Skin of body (tissue), 2 donors: ENCODE results near the gene FGF14. TPM values are rescaled to one million over a fixed set of nuclear protein-coding genes. Genes with fewer than 3 reads are reported as not detected.

ENCODE experiments used
- DNase-seq: peaks from one replicate; lab custom pipeline; 2025; lab: John Stamatoyannopoulos, UW
- total RNA-seq: library from RNA; depleted of rRNA; stranded (reverse); fragments of >200 nt; gene quantifications from one replicate; pipeline ENCODE4 v1.2.3, GENCODE V29; 2014

The FGF14 gene
- total RNA-seq, 1 donor from 2014 or later, result 1.6 TPM

DNA sequence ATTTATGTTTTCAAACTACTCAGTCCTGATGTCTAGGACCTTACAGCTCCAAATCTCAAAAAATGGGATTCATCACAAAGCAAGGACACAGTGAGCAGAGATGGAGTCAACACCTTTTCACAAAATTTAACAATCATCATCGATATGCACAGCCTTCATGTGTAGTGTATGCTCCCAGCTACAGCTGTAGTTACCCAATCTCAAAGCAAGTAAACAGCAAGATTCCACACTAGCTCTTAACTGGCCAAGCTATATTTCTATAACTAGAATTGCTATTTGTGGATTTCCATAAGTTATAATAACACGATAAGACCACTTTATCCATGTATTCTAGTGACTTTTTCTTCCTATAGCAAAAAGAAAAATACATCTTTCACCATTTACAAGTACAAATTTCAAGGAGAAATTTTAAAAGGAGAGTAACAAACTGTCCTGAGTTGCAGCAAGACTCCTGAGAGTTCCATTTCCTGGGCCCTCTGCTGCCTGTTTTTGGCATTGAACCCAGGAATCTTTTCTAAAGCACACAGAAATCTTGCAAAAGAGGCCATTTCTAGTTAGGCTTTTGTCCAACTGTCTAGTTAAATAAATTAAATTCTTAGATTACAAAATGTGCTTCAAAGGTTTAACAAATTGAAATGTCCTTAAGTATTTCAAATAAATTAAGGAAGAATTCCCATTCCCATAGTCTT, 460.6 kb downstream of the FGF14 start:
- DNase-seq, result no peak

DNA sequence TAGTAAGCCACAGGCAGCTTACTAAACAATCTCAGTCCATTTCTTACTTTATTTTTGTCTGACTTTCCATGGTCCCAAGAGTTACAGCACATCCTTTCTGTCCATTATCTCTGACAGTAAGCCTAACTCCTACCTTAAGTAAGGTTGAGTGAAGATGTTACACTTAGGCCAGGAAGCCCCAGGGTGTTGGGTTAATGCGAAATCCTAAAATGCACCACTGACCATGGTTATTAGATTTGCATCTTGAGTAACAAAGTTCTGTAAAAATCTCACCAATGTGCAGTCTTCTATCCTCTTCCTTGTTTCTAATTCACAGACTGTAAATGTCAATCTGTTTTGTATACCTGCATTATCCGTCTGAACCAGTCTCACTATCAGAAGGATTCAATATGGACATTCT, 462.5 kb downstream of the FGF14 start:
- DNase-seq, result no peak

DNA sequence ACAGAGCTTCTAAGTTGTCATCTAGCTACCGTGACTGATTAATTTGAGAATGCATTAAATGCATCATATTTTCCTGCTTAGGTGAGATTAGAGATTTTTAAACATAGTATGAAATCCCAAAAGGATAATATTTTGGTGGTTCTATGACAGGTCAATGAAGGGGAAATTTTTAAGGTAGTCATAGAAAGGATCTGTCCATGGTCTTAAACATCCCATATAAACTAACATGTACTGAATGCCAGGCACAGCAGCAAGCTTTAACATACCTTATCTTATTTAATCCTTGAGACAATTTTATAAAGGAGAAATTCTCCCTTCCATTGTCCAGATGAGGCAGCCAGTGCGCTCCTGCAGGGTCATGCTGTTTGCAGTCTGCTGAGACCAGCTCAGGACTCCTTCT, 466.0 kb downstream of the FGF14 start:
- no peak for DNase-seq

DNA sequence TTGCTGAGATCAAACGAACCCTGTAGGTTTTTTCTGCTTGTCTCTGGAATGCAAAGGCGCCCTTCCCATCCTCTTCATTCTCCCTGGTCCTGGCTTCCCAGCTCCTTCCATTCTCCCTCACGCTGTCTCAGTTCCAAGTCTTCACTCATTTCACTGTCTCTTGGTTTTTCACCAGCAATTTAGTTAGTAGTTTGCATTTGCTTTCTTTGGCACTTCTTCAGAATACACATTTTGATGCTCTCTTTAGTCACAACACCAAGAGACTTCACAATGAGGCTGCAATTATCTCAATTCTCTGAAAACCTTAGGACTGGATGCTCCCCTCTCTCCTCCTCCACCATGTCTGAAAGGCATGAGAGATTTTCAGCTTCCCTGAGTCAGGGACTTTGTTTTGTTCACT, 470.7 kb downstream of the FGF14 start:
- DNase-seq, result no peak

DNA sequence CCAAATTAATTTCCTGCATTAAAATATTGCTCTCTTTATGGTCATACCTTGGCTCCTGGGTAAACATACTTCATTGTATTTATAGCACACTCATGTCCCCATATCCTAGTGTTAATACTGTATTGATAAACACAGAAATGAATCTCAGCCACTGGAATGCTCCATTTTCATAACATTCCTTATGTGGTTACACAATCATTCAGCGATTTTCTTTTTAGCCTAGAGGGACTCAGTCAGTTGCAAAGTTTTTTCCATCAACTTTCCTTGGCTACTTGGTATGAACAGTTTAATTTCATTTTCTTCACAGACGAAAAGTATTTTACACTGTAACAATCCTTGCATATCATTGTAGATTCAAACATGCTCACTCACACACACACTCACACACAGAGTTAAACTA, 471.5 kb downstream of the FGF14 start:
- no peak for DNase-seq

DNA sequence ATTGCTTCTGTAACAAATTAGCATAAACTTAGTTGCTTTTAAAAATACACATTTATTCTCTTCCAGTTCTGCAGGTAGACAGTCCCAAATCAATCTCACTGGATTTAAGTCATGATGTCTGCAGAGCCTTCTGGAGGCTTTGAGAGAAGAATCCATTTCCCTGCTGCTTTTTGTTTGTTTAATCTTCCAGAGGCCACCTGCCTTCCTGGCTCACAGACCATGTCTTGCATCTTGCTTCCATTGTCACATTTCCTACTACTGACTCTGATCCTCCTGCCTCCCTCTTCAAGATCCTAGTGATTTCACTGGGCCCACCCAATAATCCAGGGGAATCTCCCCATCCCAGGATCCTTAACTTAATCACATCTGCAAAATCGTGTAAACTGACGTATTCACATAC, 476.1 kb downstream of the FGF14 start:
- DNase-seq, result no peak

DNA sequence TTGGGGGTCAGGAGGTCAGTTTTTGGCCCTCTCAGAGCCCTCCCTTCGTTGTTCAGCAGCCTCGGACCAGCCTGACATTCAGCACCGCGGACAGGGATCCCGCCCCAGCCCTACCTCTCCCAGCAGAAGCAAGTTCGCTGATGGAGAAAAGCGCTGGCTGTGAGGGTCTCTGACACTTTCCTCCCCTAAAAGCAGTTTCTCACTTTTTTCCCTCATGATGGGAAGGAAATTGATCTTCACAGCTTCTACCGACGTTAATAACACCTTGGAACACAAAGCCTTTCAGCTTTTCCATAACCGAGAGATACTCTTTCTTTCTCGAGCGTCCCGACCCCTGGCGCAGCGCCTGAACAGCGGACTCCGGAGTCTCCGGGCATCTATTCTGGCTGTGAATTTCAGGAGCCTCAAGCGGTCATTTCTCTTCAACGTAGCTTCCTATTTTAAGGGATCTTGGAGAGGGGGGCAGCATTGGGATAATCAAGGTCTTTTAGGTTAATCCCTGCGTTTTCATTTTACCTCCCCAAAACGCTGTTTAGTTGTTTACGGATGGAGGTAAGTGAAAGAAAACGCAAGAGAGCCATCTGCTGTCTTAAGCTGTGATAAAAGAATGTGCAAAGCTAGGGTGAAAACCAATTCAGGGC, 482.2 kb downstream of the FGF14 start:
- DNase-seq, result no peak

DNA sequence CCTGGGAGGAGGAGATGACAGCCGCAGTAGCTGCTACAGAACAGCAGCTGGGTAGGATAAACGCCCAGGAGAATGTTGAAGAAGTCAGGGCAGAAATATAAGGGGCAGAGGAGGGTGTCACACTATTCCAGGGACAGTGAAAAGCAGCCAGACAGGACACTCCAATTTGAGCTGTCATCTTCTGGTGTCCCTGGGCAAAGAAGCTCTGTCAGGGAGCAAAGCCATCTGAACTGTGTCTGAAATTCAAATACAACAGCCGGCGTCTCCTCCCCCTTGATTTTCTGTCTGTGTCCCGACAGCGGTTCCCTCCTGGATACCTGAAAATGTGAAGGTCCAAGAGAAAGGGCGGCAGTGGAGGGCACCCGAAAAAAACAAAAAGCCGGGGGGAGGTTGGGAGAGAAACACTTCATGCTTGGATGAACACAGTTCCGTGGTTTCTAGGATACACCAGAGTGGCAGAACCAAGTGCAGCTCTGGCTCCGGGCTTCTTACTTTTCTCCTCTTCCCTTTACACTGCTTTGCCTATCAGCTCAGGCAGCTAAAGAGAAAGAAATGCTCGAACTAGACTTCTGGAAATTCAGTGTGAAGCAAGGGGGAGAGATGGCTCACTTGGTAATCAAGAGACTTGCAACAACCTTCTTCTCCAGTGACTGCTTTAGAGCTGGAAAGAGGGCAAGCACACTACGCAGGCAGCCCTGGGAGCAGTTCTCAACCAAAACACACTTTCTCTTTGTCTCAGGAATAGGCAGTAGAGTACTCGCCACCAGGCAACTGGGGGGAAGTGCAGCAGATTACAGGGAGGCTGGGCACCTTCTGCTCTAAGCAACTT, 483.8 kb downstream of the FGF14 start:
- DNase-seq, result no peak

DNA sequence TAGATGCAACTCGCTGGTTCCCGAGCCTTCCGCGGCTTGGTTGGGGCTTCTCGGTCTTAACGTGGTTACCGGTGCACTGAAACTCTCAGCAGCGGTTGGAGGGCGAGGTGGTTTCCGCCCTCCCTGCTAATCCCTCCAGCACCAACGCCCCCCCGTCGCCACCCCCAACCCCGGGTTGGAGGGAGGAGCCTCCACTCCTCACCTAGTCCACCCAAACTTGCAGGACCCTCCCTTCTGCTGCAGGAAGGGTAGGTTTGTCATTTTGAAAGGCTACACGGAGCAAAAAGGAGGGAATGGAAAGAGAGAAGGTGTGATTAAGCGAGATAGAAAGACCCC, 484.4 kb downstream of the FGF14 start:
- DNase-seq, result no peak

DNA sequence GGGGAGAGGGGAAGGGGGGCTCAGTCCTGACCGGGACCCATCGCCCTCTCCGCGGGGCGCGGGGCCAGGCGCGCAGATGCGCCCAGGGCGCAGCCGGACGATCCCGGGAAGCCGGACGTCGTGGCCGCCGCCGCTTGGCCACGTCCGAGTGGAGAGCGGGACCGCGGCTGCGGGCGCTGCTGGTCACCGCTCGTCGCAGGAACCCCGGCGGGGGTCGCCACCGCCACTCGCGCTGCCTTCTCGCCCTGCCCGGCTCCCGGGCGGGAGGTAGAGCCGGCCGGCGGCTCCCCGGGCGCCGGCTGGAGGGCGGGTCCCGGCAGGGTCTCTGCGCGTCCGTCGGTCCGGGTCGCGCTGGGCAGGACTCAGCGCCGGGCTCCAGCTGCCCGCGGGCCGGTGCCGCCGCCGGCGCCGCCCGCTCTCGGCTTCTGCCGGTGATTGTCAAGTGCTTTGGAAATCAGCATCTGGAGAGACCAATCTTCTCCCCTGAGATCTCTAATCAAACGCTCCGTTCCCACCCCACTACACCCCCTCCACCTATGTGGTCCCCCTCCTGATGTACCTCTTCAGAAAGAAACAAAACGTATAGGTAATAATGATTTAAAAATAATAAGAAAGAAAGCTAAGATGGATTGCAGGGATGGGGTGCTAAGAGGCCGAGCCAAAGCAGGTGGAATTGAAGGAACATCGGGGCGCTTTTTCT, 484.9 kb downstream of the FGF14 start:
- no peak for DNase-seq

DNA sequence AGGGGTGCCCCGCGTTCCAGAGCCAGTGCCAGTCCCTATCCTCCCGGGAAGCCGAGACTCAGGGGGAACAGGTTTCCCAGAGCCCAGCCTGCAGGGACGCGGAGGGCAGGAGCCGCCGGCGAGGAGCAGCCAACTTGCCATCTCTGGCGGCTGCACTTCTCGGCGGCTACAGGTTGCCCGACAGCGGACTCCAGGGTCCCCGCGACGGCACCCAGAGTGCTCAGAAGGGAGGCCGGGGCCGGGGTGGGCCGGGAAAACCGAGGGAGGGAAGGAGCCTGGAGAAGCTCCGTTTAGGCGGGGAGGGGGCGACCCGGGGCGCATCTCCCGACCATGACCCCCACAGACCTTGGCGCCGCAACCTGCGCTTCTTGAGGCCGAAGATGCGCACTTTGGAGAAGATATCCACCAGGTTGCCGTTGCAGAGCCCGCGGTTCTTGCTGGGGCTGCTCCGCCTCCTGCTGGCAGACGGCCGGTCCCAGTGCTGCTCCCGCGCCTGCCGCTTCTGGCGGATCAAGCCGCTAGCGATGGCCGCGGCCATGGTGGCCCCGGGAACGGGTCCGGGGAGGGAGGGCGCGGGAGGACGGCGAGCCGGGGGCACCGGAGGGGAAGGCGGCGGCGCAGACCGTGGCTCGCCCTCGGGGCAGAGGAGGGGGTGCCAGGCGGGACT, 485.6 kb downstream of the FGF14 start:
- DNase-seq, result no peak

DNA sequence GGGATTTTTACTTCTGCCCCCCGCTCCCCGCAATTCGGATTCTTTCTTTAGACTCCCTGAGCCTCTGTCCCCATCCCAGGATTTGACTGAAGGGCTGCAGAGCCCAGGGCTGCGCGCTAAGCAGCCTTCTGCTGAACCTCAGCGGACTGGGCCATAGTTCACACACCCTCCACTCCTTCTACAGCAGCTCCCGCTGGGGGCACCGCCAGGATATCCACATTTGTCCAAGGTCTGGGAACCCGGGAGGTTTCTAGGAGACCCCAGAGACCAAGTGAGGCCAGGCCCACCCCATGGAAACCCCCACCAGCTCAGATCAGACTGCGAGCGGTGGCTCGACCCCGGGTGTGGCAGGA, 486.1 kb downstream of the FGF14 start:
- no peak for DNase-seq

DNA sequence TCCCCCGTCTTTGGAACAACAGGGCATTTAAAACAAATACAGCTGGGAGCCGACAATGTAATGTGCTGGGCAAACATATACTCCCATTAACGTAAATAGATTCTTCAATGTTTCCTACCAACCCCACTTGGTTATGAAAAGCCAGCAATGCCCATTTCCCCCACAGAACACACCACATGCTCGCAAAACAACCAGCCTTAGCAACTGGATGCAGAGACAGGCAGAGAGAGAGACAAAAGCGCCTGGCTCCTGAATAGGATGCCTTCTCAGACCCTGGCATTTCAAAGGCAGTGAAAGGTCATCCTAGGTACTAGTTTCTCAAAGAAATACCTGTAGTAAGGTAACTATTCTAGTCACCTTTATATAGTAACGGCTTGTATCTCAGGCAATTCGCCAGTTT, 486.5 kb downstream of the FGF14 start:
- no peak for DNase-seq

DNA sequence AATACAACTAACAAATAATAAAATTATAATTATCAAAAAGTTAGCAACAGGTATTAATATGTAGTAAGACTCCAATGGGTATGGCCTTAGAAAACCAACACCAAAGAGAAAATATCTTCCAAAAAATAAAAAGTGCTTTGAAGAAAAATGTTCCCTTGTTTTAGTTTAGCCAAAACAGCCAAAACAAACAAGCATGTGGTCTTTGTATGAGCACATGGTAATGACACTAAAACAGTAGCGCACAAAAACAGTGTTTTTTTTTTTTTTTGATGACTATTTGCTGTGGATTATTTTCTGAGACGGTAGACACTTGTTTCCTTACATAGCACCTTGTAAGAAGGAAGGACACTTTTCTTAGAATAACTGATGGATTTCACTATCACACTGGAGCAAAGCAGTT, 490.1 kb downstream of the FGF14 start:
- no peak for DNase-seq

DNA sequence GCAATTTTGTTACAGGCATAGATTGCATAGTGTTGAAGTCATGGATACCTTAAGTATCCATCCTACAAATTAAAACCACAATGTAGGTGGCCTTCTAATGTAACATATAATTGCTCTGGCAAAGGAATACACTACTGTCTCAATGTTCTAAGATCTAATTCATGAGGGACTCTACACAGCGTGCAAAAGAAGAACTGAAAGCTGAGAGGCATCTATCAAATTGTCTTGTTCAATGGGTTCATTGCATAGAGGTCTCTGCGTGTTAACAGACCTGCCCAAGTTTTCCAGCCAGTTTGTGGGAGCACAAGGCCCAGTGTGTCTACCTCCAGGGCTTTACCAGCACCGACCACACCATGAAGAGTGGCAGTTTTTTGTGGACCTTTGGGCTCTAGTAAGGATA, 498.0 kb downstream of the FGF14 start:
- no peak for DNase-seq

DNA sequence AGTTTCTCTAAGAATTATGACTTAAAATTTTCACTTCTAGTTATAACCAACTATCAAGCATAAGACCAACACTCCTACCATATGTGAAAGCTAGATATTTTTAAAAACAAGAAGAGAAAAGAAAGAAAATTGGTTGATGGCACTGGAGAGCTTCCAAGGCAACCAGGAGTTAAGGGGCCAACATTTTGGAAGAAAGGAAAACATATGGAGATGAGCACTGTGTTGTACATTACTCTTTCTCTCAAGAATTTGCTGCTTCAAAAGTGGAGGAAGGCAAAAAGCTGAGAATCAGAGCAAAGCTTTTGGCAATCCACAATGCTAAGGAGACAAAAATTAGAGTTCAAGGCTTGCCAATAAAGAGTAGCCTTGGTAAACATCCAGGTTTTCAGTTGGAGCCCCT, 503.2 kb downstream of the FGF14 start:
- no peak for DNase-seq

DNA sequence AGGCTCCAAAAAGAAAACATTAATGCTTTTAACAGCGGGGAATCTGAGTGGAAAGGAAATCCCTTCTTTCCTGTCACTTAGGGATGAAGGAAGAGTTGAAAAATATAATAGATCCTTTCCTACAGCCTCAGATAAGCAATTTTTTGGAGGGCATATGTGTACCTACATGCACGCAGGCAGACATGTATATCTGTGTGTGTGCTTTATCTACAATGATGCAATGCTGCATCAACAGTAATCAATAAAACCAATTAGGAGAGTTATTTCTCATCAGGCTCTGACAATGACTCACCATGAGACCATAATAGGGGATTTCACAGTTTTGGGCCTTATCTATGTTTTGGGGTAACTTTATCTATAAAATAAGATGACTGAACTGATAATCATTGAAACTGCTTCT, 505.3 kb downstream of the FGF14 start:
- DNase-seq, result no peak

DNA sequence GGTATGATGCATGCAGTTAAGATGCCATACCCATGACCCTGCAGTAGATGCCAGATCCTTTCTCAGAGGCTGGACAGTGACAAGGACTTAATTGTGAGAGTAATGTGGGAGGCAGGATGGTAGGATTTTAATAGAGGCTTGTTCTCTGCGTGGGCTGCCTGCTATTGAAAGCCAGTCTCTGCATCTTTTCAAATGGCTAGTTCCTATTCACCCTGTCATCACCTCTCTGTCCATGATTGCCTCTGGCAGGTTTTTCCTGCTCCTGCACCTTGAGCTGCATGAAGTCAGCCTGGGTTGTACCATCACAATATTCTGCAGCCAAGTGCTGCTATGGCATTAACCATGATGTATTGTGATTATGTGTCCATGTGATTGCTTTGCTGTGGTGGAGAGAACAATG, 508.8 kb downstream of the FGF14 start:
- DNase-seq, result no peak

DNA sequence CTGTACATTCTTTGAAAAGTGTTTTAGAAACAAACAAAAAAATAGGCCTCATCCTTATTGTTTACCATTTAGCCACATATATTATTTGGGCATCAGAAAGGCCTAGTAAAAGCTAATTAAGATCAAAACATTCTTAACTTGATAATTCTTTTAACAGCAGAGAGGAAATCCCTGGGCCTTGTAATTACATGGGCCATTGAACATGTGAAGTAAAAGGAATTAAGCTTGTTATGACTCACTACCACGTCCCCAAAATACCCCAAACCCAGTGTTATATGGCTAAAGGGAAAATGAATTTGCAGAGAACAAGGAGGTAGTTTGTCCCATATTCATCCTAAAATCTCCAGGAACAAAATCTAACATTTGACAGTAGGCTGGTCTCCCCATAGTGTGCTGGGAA, 509.6 kb downstream of the FGF14 start:
- DNase-seq, result no peak

DNA sequence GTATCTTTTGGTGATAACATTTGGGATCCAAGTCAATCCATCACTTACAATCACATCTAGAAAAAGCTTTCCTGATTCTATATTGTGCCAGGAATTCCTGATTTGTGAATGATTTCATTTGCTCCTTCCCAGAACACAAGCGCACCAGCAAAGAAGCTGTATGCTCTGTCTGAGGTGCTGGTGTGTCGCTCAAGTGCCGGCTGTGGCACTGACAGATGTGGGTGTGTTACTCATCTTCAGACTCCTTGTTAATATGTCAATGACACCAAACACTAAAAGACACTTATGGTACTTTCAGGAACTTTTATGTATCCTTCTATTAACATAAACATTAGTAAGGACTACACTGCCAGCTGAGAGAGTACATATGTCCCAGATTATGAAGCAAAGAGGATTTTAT, 520.3 kb downstream of the FGF14 start:
- DNase-seq, result no peak

DNA sequence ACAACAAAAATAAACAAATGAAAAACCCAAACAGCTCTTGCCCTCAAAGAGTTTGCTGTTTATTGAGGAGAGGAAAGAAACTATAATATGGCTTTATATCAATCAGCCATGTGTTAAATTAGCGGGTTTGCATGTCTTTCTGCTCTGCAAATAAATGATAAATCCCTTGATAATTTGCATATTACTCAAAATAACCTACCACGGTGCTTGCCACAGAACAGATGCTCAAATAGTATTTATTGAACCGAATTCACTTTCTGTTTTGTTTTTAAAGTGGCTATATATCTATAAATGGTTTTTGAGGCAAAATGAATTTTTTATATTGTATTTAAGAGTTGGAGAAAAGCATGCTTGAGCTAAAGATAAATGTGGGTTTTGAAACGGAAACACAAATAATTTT, 521.3 kb downstream of the FGF14 start:
- DNase-seq, result no peak

DNA sequence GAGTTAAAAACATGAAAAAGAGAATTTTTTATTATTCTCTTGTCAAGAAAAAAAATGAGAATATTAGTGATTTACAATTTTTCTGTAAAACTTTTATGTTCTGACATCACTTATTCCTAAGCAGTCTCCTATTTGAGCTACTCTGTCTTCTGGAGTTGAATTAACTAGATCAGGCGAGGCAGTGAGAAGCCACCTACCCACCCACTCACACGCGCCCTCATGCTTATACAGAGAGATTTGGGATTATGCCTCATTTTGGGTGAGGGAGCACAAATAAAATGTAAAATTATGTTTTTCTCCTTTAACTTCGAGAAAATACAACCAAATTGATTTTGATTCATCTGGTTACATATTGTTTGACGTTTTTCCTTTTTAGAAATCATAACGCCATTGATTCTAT, 524.9 kb downstream of the FGF14 start:
- DNase-seq, result no peak
